ENCODE results near the gene IGF2BP2. TPM values are rescaled to one million over a fixed set of nuclear protein-coding genes. Genes with fewer than 3 reads are reported as not detected.

IGF2BP2 gene
- total and polyA plus RNA-seq, 4 donors = 7.8 to 92.6 (median 11.8) TPM

- TF ChIP-seq CTCF (IDR thresholded peaks at IDR 0.05; ENCODE audit: control extremely low read depth, extremely low read depth) = no peak
- no peak for ATAC-seq (ENCODE audit: insufficient read depth, low FRiP score)
- WGBS, 2 donors = 95 to 96% methylated on average over 2 of the region's 2 CpGs
- H3K27ac ChIP-seq (ENCODE audit: low read depth in 1 of 2, low read length in 1 of 2) = no peak overlapping the region
- peaks cover 0 to 20% (median 6%) of the 10 kb centered on the region in 5 donors for H3K4me1 ChIP-seq (ENCODE audit: control insufficient read depth in 5 of 5, insufficient read depth in 5 of 5, low read length in 5 of 5)
- no peak for DNase-seq
- peaks cover 0 to 3% (median 1%) of the 10 kb centered on the region in 4 donors for H3K9me3 ChIP-seq (ENCODE audit: control insufficient read depth in 4 of 4, insufficient read depth in 3 of 4, low read length in 3 of 4)
- H3K9ac ChIP-seq (ENCODE audit: insufficient read depth in 1 of 2, low read length in 2 of 2) = no peak overlapping the region
- H3K4me3 ChIP-seq = no peak overlapping the region
- peaks cover 0 to 7% (median 2%) of the 10 kb centered on the region in 4 donors for H3K36me3 ChIP-seq (ENCODE audit: control insufficient read depth in 4 of 4, insufficient read depth in 4 of 4, low read length in 4 of 4)
- H3K27me3 ChIP-seq (ENCODE audit: control insufficient read depth in 3 of 3, insufficient read depth in 3 of 3, low read length in 2 of 3) = no peaks in the 10 kb centered on the region
These were observed 67.7 kb downstream of the IGF2BP2 start for GRCh38 chr3:185757176-185757575.

GRCh38 chr3:185756477-185756876 lies 68.4 kb downstream of the IGF2BP2 start:
- ATAC-seq (ENCODE audit: insufficient read depth, low FRiP score) (no peak), DNase-seq (no peak)
- peaks cover 0 to 15% (median 6%) of the 10 kb centered on the region in 5 donors for H3K4me1 ChIP-seq (ENCODE audit: control insufficient read depth in 5 of 5, insufficient read depth in 5 of 5, low read length in 5 of 5)
- H3K27me3 ChIP-seq (ENCODE audit: control insufficient read depth in 3 of 3, insufficient read depth in 3 of 3, low read length in 2 of 3) = no peaks in the 10 kb centered on the region
- H3K4me3 ChIP-seq = no peak overlapping the region
- H3K36me3 ChIP-seq (ENCODE audit: control insufficient read depth in 4 of 4, insufficient read depth in 4 of 4, low read length in 4 of 4) = peaks cover 0 to 7% (median 2%) of the 10 kb centered on the region in 4 donors
- H3K27ac ChIP-seq (ENCODE audit: low read depth in 1 of 2, low read length in 1 of 2) = no peak overlapping the region
- H3K9me3 ChIP-seq (ENCODE audit: control insufficient read depth in 4 of 4, insufficient read depth in 3 of 4, low read length in 3 of 4) = peaks cover 0 to 3% (median 1%) of the 10 kb centered on the region in 4 donors
- WGBS, 2 donors = 97 to 98% methylated on average over 4 of the region's 4 CpGs
- no peak for TF ChIP-seq CTCF (IDR thresholded peaks at IDR 0.05; ENCODE audit: control extremely low read depth, extremely low read depth)
- H3K9ac ChIP-seq (ENCODE audit: insufficient read depth in 1 of 2, low read length in 2 of 2) = no peak overlapping the region

GRCh38 chr3:185754920-185755319 lies 69.9 kb downstream of the IGF2BP2 start:
- ATAC-seq (ENCODE audit: insufficient read depth, low FRiP score) (no peak), DNase-seq (no peak)
- TF ChIP-seq CTCF (IDR thresholded peaks at IDR 0.05; ENCODE audit: control extremely low read depth, extremely low read depth) = no peak
- Histone ChIP-seq H3K9me3 (ENCODE audit: control insufficient read depth in 4 of 4, insufficient read depth in 3 of 4, low read length in 3 of 4) (peaks cover 0 to 3% (median 1%) of the 10 kb centered on the region in 4 donors), H3K4me1 (ENCODE audit: control insufficient read depth in 5 of 5, insufficient read depth in 5 of 5, low read length in 5 of 5) (peaks cover 0 to 6% (median 0%) of the 10 kb centered on the region in 5 donors), H3K9ac (ENCODE audit: insufficient read depth in 1 of 2, low read length in 2 of 2) (no peak overlapping the region), H3K4me3 (no peak overlapping the region), H3K27me3 (ENCODE audit: control insufficient read depth in 3 of 3, insufficient read depth in 3 of 3, low read length in 2 of 3) (no peaks in the 10 kb centered on the region), H3K36me3 (ENCODE audit: control insufficient read depth in 4 of 4, insufficient read depth in 4 of 4, low read length in 4 of 4) (peaks cover 0 to 7% (median 3%) of the 10 kb centered on the region in 4 donors), H3K27ac (ENCODE audit: low read depth in 1 of 2, low read length in 1 of 2) (no peak overlapping the region)
- WGBS, 2 donors = 82 to 96% methylated on average over 3 of the region's 3 CpGs

DNA sequence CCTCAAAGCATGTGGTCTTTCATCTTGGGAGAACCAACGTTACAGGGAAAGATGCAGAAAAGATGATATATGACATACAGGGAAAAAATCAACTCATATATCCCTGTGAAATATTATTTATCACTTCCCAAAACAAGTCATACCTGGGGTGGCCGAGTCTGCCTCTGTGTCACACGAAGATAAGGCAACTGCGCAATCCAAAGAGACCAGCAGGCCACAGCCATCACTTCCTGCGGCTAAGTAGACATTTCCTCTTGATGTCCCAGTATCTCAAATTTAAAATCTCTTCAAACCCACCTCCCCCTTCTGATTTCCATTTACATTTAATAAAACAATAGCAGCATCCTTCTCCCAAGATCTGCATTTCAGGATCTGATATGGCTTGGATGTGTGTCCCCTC lies 71.5 kb downstream of the IGF2BP2 start:
- H3K4me1 ChIP-seq (ENCODE audit: control insufficient read depth in 5 of 5, insufficient read depth in 5 of 5, low read length in 5 of 5) = peaks cover 0 to 6% (median 0%) of the 10 kb centered on the region in 5 donors
- ATAC-seq (ENCODE audit: insufficient read depth, low FRiP score) (no peak), DNase-seq (no peak)
- TF ChIP-seq CTCF (IDR thresholded peaks at IDR 0.05; ENCODE audit: control extremely low read depth, extremely low read depth) = no peak
- peaks cover 0 to 3% (median 1%) of the 10 kb centered on the region in 4 donors for H3K9me3 ChIP-seq (ENCODE audit: control insufficient read depth in 4 of 4, insufficient read depth in 3 of 4, low read length in 3 of 4)
- WGBS, 2 donors = 27 to 61% methylated on average over 5 of the region's 5 CpGs
- H3K4me3 ChIP-seq = no peak overlapping the region
- H3K27ac ChIP-seq (ENCODE audit: low read depth in 1 of 2, low read length in 1 of 2) = no peak overlapping the region
- no peaks in the 10 kb centered on the region for H3K27me3 ChIP-seq (ENCODE audit: control insufficient read depth in 3 of 3, insufficient read depth in 3 of 3, low read length in 2 of 3)
- H3K36me3 ChIP-seq (ENCODE audit: control insufficient read depth in 4 of 4, insufficient read depth in 4 of 4, low read length in 4 of 4) = peaks cover 0 to 7% (median 3%) of the 10 kb centered on the region in 4 donors
- no peak overlapping the region for H3K9ac ChIP-seq (ENCODE audit: insufficient read depth in 1 of 2, low read length in 2 of 2)
